GM20431 (cell line): ENCODE measurements around the gene MAPK14.
"Not testable (repeated sequence)": the region's sequence is repeated elsewhere in the genome, so short reads cannot be mapped to it uniquely, and the experiment has no call there.

Experiments
- in situ Hi-C: fragments of 300-500 bp; cut with MseI, MboI; formaldehyde crosslinking; loops from one replicate; pipeline ENCODE4 v1.15.0; 2020; ENCODE audit warnings: low sequenced_read_pairs; ENCODE audit not compliant: unreplicated experiment

MAPK14 gene

DNA sequence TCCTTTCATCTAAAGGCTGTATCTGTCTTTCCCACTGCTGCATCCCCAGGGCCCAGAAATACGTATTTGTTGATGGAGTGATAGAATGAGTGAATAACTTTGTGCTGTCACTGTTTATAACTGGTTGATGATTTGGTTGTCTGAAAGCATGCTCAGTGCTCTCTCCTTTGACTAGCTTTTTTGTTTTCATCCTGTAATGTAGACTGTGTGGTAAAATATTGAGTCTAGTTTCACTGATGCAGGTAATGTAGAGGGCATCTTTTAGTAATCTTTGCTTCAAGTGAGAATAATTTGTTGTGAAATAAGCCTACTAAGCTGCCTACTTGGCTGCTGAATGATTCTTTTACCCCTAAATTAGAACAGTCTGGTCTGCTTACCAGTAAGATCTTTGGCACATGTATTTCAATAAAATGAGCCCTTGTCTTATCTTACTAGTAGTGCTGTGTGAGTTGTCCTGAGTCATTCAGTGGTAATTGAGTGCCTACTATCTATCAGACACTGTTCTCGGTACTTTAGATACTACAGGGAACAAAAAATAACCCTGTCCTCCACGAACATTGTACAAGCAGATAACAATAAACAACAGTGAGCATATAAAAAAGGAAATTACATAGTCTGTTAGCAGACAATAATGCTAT lies 39.9 kb downstream of the MAPK14 start:
- in situ Hi-C loops = no loop called here

- in situ Hi-C loops = no loop called here
These were observed 40.4 kb downstream of the MAPK14 start for GRCh38 chr6:36068012-36068392.

DNA sequence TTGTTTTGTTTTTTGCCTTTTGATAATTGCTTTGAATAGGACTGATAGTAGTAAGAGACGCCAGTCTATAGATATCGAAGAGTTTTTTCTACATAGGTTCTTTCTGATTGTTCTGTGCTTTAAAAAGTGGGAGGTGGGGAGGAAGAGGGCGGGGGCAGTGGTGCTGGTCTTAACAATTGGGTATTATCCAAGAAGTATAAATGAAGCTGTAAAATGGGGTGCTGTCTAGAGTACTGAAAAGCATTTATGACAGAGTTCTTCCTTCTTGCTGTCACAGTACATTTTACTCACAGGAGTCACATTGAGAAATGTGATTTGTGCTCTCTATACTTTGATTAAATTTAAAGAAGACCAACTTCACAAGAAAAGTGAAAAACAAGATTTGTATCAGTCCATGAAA lies 41.0 kb downstream of the MAPK14 start:
- in situ Hi-C loops = no loop called here

DNA sequence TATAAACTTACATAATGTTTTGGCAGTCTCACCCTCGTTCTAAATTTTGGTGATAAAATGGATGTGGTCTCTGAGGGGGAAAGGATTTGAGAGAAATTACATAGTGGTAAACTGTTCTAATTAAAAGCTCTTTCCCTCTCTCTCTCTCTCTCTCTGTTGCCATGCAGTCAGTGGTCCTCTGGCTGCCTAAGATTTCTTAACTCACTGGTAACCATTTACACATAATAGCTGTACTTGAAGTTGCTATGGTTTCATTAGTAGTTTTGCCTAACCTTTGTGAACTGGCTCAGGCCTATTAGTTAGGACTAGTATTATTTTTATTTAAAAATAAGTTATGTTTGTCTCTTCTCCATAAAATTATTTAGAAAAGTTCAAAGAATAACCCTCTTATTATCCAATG lies 42.0 kb downstream of the MAPK14 start:
- in situ Hi-C loops = no loop called here

GRCh38 chr6:36070252-36070651 lies 42.6 kb downstream of the MAPK14 start:
- in situ Hi-C loops = no loop called here

- in situ Hi-C loops = no loop called here
These were observed 43.7 kb downstream of the MAPK14 start for GRCh38 chr6:36071281-36071680.

- in situ Hi-C loops = no loop called here
These were observed 44.1 kb downstream of the MAPK14 start for GRCh38 chr6:36071714-36072113.

DNA sequence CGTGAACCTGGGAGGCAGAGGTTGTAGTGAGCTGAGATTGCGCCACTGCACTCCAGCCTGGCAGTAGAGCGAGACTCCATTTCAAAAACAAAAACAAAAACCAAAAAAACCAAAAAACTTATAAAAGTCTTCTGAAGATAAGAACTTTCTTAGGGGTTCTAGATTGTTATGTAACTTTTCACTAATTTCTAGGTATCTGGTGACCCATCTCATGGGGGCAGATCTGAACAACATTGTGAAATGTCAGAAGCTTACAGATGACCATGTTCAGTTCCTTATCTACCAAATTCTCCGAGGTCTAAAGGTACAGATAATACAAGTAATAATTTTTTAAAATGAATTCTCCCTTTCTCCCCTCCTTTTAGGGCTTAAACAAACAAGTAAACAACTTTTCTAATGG lies 45.1 kb downstream of the MAPK14 start:
- in situ Hi-C loops = no loop called here

- in situ Hi-C loops = no loop called here
These were observed 46.0 kb downstream of the MAPK14 start for GRCh38 chr6:36073587-36073986.

- in situ Hi-C loops = no loop called here
These were observed 48.0 kb downstream of the MAPK14 start for GRCh38 chr6:36075656-36076055.

GRCh38 chr6:36076178-36077063 lies 48.8 kb downstream of the MAPK14 start:
- in situ Hi-C loops = no loop called here

DNA sequence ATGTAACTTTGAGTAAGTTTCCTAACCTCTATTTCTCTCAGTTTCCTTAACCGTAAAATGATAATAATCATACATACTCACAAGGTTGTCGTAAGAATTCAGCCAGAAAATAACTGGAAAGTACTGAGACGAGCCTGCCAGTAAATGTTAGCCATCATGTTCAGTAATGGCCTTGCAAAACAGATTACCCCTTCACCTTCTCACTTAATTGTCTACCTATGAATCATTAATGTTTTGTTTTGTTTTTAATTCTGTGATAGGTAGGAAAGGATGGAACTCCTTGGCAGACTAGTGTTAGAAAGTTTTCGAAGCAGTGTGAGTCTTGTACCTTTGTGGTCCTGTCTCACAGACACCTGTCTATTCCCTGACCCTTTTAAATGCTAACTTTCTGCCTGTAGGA lies 50.6 kb downstream of the MAPK14 start:
- in situ Hi-C loops = no loop called here

- in situ Hi-C loops = no loop called here
These were observed 52.0 kb downstream of the MAPK14 start for GRCh38 chr6:36079601-36080000.

DNA sequence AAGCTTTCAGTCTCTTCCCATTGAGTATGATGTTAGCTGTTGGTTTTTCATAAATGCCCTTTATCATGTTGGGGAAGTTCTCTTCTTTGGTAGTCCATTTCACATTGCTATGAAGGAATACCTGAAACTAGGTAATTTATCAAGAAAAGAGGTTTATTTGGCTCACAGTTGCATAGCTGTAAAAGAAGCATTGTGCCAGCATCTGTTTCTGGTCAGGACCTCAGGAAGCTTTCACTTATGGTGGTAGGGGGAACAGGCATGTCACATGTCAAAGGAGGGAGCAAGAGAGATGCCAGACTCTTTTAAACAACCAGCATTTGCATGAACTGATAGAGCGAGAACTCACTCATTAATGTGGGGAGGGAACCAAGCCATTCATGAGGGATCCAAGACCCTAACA lies 54.7 kb downstream of the MAPK14 start:
- in situ Hi-C loops = no loop called here

GRCh38 chr6:36083446-36083845 lies 55.8 kb downstream of the MAPK14 start:
- in situ Hi-C loops = no loop called here

- in situ Hi-C loops = not testable (repeated sequence)
These were observed 60.6 kb downstream of the MAPK14 start for GRCh38 chr6:36088204-36088603.

GRCh38 chr6:36089048-36089447 lies 61.4 kb downstream of the MAPK14 start:
- in situ Hi-C loops = no loop called here

DNA sequence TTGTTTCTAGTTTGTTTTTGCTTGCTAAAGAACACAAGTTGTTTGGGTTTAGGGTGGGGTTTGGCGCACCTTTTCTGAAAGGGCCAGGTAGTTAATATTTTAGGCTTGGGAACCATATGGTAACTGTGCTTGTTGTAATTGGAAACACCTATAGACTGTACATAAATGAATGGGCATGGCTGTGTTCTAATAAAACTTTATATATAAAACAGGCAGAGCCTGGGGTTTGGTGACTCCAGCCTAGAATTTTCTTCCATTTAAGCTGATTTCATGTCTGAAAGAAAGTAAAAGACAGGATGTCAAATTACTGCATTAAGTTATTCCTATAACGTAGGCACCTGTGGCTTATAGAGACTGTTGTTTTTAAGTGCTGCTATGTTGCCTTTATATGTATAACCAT lies 66.6 kb downstream of the MAPK14 start:
- in situ Hi-C loops = no loop called here

- in situ Hi-C loops = no loop called here
These were observed 67.3 kb downstream of the MAPK14 start for GRCh38 chr6:36094753-36095496.

DNA sequence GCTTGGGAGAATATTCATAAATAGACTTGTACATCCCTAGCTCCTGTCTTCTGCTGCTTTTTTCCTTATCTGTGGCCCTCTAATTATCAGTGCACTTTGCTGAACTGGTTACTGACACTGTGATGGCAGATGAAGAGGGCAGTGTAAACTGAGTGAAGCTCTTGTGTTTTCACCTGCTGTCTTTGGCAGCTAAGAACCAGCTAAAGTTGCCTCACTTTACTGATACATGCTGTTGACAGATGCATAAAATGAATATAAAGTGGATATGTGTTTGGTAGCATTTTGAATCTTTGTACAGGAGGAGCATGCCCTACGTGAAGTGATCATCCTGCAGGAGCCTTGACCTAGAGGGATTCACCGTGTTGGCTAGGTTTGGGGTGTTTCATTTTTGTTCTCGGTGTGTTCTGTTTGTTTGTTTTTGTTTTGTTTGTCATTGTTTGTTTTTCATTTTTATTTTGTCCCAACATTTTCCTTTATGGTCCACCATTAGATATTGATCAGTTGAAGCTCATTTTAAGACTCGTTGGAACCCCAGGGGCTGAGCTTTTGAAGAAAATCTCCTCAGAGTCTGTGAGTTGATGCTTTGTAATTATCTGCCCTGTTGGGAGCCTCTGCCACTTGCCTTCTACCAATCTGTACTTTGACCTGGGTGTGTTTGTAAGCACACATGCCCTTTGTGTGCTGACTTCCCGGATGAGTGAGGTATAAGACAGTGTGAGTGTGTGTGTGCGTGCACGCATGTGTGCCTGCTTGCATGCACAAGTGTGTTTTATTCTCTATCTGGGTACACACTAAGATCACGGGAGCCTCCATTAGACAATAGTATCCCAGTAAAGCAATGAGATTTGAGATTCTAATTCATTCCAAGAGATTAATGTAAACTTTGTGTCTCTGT lies 68.1 kb downstream of the MAPK14 start:
- in situ Hi-C loops = no loop called here
